Measurements from ENCODE around the gene TSPAN31.

DNA sequence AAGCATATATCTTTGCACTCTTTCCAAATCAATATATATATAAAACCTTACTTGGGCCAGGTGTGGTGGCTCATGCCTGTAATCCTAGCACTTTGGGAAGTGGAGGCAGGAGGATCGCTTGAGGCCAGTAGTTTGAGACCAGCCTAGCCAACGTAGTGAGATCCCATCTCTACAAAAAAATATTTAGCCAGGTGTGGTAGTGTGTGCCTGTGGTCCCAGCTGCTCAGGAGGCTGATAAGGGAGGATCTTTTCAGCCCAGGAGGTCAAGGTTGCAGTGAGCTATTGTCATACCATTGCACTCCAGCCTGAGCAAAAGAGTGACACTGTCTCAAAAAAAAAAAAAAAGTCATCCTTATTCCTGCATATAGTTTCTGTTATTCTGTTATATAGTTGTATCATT lies 36.5 kb upstream of the TSPAN31 start:
- TF ChIP-seq FOXK2 (IDR thresholded peaks at IDR 0.05) (no peak), SUZ12 (IDR thresholded peaks at IDR 0.05) (no peak), ARNT (IDR thresholded peaks at IDR 0.05) (no peak), HDGF (IDR thresholded peaks at IDR 0.05; ENCODE audit: borderline replicate concordance) (no peak), NFRKB (IDR thresholded peaks at IDR 0.05) (no peak), FOXM1 (IDR thresholded peaks at IDR 0.05; ENCODE audit: borderline replicate concordance) (no peak), BHLHE40 (IDR thresholded peaks at IDR 0.05; ENCODE audit: borderline replicate concordance) (no peak), ELF4 (IDR thresholded peaks at IDR 0.05) (no peak), FOXA1 (IDR thresholded peaks at IDR 0.05) (no peak), SP1 (IDR thresholded peaks at IDR 0.05) (no peak)
